Lower lobe of right lung (tissue), 2 donors: ENCODE measurements around the gene GNRHR. TPM values are rescaled to one million over a fixed set of nuclear protein-coding genes. Genes with fewer than 3 reads are reported as not detected.

Experiments
- ATAC-seq, 2 donors: fragments of 200-7000 bp; cut with Tn5 transposase; one replicate each; pipeline ENCODE4 v1.9.1; 2020 to 2022; ENCODE audit warnings: mild to moderate bottlenecking in 2 of 2, moderate library complexity in 2 of 2
- DNase-seq: peaks from one replicate; pipeline ENCODE4 v3.0.0-alpha.2; 2020
- H3K27ac ChIP-seq: fragments of 200-600 bp; one replicate; pipeline ENCODE4 v1.8.0; 2022
- H3K27me3 ChIP-seq: fragments of 200-600 bp; one replicate; pipeline ENCODE4 v1.8.0; 2022; ENCODE audit warnings: low read depth
- H3K36me3 ChIP-seq: fragments of 200-600 bp; one replicate; pipeline ENCODE4 v1.8.0; 2022; ENCODE audit warnings: mild to moderate bottlenecking
- H3K4me1 ChIP-seq: fragments of 200-600 bp; one replicate; pipeline ENCODE4 v1.8.0; 2022
- H3K4me3 ChIP-seq: fragments of 200-600 bp; one replicate; pipeline ENCODE4 v1.8.0; 2022; ENCODE audit warnings: mild to moderate bottlenecking
- H3K9me3 ChIP-seq: fragments of 200-600 bp; one replicate; pipeline ENCODE4 v1.8.0; 2022
- CTCF ChIP-seq: fragments of 200-600 bp; IDR thresholded peaks from one replicate; pipeline ENCODE4 v1.8.0; 2022; ENCODE audit warnings: antibody characterized with exemption, mild to moderate bottlenecking
- intact Hi-C: fragments of 100-400 bp; cut with DNase I; formaldehyde crosslinking; loops from one replicate; pipeline ENCODE4 v1.11.0; 2022
- total RNA-seq: library from RNA; stranded (reverse); fragmentation: NEBNext Ultra II Directional; extraction: Animal tissue kit (Norgen Biotek cat#: 25700); gene quantifications from one replicate; pipeline ENCODE4 v1.2.1, GENCODE V29; 2021
- donor health status: DM: no; HTN: yes; CAD: no; lungs with severe emphysema.

GNRHR gene
- total RNA-seq, 1 donor from 2014 or later = not detected

- intact Hi-C loops = no loop called here
- H3K9me3 ChIP-seq = no peaks in the 10 kb centered on the region
- H3K27me3 ChIP-seq = no peaks in the 10 kb centered on the region
- no peak overlapping the region for H3K27ac ChIP-seq
- ATAC-seq = no peak
- no peak for DNase-seq
- H3K4me1 ChIP-seq = no peaks in the 10 kb centered on the region
- no peak for TF ChIP-seq CTCF
- no peak overlapping the region for H3K4me3 ChIP-seq
- H3K36me3 ChIP-seq = peaks cover under 1% of the 10 kb centered on the region
These were observed 28.2 kb downstream of the GNRHR start for GRCh38 chr4:67725981-67726380.

GRCh38 chr4:67725132-67725531 lies 29.1 kb downstream of the GNRHR start:
- Histone ChIP-seq H3K27me3 (no peaks in the 10 kb centered on the region), H3K4me3 (no peak overlapping the region), H3K36me3 (peaks cover 7% of the 10 kb centered on the region), H3K27ac (no peak overlapping the region), H3K4me1 (no peaks in the 10 kb centered on the region), H3K9me3 (no peaks in the 10 kb centered on the region)
- ATAC-seq = no peak
- intact Hi-C loops = no loop called here
- no peak for DNase-seq
- no peak for TF ChIP-seq CTCF

- Histone ChIP-seq H3K4me3 (no peak overlapping the region), H3K36me3 (peaks cover 7% of the 10 kb centered on the region), H3K9me3 (no peaks in the 10 kb centered on the region), H3K4me1 (no peaks in the 10 kb centered on the region), H3K27ac (no peak overlapping the region), H3K27me3 (no peaks in the 10 kb centered on the region)
- intact Hi-C loops = no loop called here
- TF ChIP-seq CTCF = no peak
- DNase-seq (no peak), ATAC-seq (no peak)
These were observed 30.2 kb downstream of the GNRHR start for GRCh38 chr4:67723949-67724348.

GRCh38 chr4:67723341-67723740 lies 30.8 kb downstream of the GNRHR start:
- no peaks in the 10 kb centered on the region for H3K9me3 ChIP-seq
- no peaks in the 10 kb centered on the region for H3K27me3 ChIP-seq
- H3K4me3 ChIP-seq = no peak overlapping the region
- TF ChIP-seq CTCF = no peak
- peaks cover 7% of the 10 kb centered on the region for H3K36me3 ChIP-seq
- ATAC-seq (no peak), DNase-seq (no peak)
- intact Hi-C loops = no loop called here
- no peak overlapping the region for H3K27ac ChIP-seq
- no peaks in the 10 kb centered on the region for H3K4me1 ChIP-seq

- no peaks in the 10 kb centered on the region for H3K4me1 ChIP-seq
- TF ChIP-seq CTCF = no peak
- peaks cover 7% of the 10 kb centered on the region for H3K36me3 ChIP-seq
- ATAC-seq = no peak
- no peaks in the 10 kb centered on the region for H3K9me3 ChIP-seq
- H3K4me3 ChIP-seq = no peak overlapping the region
- no peak for DNase-seq
- no peaks in the 10 kb centered on the region for H3K27me3 ChIP-seq
- H3K27ac ChIP-seq = no peak overlapping the region
- intact Hi-C loops = no loop called here
These were observed 32.2 kb downstream of the GNRHR start for GRCh38 chr4:67721770-67722597.
